Tibial nerve (tissue), 4 donors: Measurements from ENCODE around the gene LRRC26. TPM values are rescaled to one million over a fixed set of nuclear protein-coding genes. Genes with fewer than 3 reads are reported as not detected.

Experiments
- DNase-seq, 2 donors: peaks; one replicate each; pipeline ENCODE4 v3.0.0-alpha.2; 2019; ENCODE audit warnings: low spot score in 2 of 2
- H3K27ac ChIP-seq, 4 donors: fragments of 200-600 bp; sonication (generic) in 3 of 4; one replicate each; pipeline ENCODE4 v1.5.1; 2017 to 2019; ENCODE audit warnings: mild to moderate bottlenecking in 1 of 4
- H3K27me3 ChIP-seq, 2 donors: fragments of 200-600 bp; sonication (generic) in 1 of 2; one replicate each; pipeline versions ENCODE4 v1.5.1 to v1.6.0; 2017 to 2019
- H3K36me3 ChIP-seq, 3 donors: fragments of 200-600 bp; sonication (generic); one replicate each; pipeline ENCODE4 v1.5.1; 2018 to 2019
- H3K4me1 ChIP-seq, 4 donors: fragments of 200-600 bp; sonication (generic) in 3 of 4; one replicate each; pipeline ENCODE4 v1.5.1; 2017 to 2019
- H3K4me3 ChIP-seq, 4 donors: fragments of 200-600 bp; sonication (generic) in 3 of 4; one replicate each; pipeline ENCODE4 v1.5.1; 2017 to 2019; ENCODE audit warnings: mild to moderate bottlenecking in 1 of 4, moderate library complexity in 1 of 4
- H3K9me3 ChIP-seq, 4 donors: fragments of 200-600 bp; sonication (generic) in 3 of 4; one replicate each; pipeline ENCODE4 v1.5.1; 2017 to 2019
- EP300 ChIP-seq, 2 donors: sonication (generic); formaldehyde crosslinking; IDR thresholded peaks; one replicate each; pipeline ENCODE4 v1.6.1; 2017; ENCODE audit warnings: antibody characterized with exemption in 2 of 2, mild to moderate bottlenecking in 1 of 2
- POLR2A ChIP-seq, 2 donors: fragments of 450-650 bp; IDR thresholded peaks; one replicate each; pipeline ENCODE4 v1.6.1; 2017; ENCODE audit warnings: antibody characterized with exemption in 2 of 2, mild to moderate bottlenecking in 2 of 2, moderate library complexity in 2 of 2
- WGBS, 2 donors: methylation state at CpG; one replicate each; pipeline ENCODE4 v1.1.5; 2018; 5-methylcytosine and 5-hydroxymethylcytosine counted together
- total RNA-seq, 4 donors: library from RNA; depleted of rRNA; stranded (reverse); fragments of >200 nt; gene quantifications; one replicate each; pipeline ENCODE4 v1.1.0, GENCODE V29; 2016
- TF ChIP-seq, protein P1 (sequence below), 5 experiments: fragments of 200-600 bp in 3 of 5; fragments of 450-650 bp in 2 of 5; sonication (generic) in 3 of 5; IDR thresholded peaks; one replicate each; pipeline ENCODE4 v1.5.1; 2016 to 2019; ENCODE audit warnings: antibody characterized with exemption in 5 of 5, mild to moderate bottlenecking in 3 of 5, moderate library complexity in 2 of 5

Gene LRRC26
- total RNA-seq, 4 donors from 2014 or later: not detected

GRCh38 chr9:137161558-137162486 lies 8.0 kb downstream of the LRRC26 start:
- Histone ChIP-seq H3K9me3 (no peaks in the 10 kb centered on the region), H3K27ac (no peak overlapping the region), H3K27me3 (peaks cover 6 to 100% of the 10 kb centered on the region in 2 donors), H3K36me3 (no peaks in the 10 kb centered on the region), H3K4me1 (peaks cover 0 to 36% (median 12%) of the 10 kb centered on the region in 4 donors), H3K4me3 (no peak overlapping the region)
- 3 to 10% methylated on average over 6 to 20 of the region's 71 CpGs for WGBS, 2 donors
- DNase-seq: no peak
- TF ChIP-seq POLR2A (IDR thresholded peaks at IDR 0.05) (no peak), EP300 (IDR thresholded peaks at IDR 0.05) (no peak)
- TF ChIP-seq, protein P1, sequence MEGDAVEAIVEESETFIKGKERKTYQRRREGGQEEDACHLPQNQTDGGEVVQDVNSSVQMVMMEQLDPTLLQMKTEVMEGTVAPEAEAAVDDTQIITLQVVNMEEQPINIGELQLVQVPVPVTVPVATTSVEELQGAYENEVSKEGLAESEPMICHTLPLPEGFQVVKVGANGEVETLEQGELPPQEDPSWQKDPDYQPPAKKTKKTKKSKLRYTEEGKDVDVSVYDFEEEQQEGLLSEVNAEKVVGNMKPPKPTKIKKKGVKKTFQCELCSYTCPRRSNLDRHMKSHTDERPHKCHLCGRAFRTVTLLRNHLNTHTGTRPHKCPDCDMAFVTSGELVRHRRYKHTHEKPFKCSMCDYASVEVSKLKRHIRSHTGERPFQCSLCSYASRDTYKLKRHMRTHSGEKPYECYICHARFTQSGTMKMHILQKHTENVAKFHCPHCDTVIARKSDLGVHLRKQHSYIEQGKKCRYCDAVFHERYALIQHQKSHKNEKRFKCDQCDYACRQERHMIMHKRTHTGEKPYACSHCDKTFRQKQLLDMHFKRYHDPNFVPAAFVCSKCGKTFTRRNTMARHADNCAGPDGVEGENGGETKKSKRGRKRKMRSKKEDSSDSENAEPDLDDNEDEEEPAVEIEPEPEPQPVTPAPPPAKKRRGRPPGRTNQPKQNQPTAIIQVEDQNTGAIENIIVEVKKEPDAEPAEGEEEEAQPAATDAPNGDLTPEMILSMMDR (IDR thresholded peaks at IDR 0.05): no peak

DNA sequence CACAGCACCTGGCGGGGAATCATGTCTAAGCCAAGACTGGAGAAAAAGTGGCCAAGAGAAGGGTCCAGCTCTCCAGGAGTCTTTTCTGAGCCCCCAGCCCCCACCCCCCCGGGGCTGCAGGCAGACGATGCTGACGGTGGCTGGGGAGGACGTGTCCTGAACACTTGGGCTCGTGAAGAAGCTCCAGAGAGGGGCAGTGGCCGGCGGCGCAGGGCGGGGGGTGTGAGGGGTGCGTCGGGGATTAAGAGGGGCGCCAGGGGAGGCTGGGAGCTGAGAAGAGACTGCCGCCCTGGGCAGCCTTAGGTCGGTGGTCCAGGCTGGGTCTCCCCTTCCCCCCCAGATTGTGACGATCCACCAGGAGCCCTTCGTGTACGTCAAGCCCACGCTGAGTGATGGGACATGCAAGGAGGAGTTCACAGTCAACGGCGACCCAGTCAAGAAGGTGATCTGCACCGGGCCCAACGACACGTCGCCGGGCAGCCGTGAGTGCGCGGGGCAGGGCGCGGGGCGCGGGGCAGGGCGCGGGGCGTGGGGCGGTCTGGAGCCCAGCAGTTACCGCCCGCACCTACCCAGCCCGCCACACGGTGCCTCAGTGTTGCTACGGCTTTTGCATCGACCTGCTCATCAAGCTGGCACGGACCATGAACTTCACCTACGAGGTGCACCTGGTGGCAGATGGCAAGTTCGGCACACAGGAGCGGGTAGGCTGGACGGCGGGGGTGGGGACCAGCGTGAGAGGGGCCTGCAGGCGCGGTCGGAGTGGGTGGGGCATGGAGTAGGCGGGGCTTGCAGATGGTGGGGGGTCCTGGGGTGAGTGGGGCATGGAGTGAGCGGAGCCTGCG lies 8.9 kb downstream of the LRRC26 start:
- Histone ChIP-seq H3K36me3 (no peaks in the 10 kb centered on the region), H3K27ac (no peak overlapping the region), H3K9me3 (no peaks in the 10 kb centered on the region), H3K4me1 (peaks cover 0 to 42% (median 14%) of the 10 kb centered on the region in 4 donors), H3K4me3 (no peak overlapping the region), H3K27me3 (peaks cover 2 to 100% of the 10 kb centered on the region in 2 donors)
- 31 to 34% methylated on average over 30 to 44 of the region's 56 CpGs for WGBS, 2 donors
- DNase-seq: no peak
- TF ChIP-seq POLR2A (IDR thresholded peaks at IDR 0.05) (no peak), EP300 (IDR thresholded peaks at IDR 0.05) (no peak)
- TF ChIP-seq, protein P1 (IDR thresholded peaks at IDR 0.05): no peak

DNA sequence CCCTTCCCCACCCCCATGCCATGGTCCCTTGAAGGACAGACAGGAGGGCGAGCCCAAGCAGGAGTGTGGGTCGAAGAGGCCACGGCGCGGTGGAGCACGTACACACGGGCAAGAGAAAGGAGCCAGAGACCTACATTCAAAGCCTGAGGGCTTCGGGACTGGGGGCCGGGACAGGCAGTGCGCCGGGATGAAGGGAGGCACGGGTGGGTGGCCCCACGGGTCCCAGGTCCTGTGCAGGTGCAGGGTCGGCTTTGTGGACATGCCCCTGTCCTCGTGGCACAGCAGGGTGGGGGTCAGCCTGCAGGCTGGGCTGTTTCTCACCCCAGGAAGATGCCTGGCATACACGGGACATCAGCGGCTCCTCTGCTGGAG lies 9.8 kb downstream of the LRRC26 start:
- H3K36me3 ChIP-seq: no peaks in the 10 kb centered on the region
- H3K4me1 ChIP-seq: peaks cover 0 to 42% (median 14%) of the 10 kb centered on the region in 4 donors
- H3K4me3 ChIP-seq: no peak overlapping the region
- H3K27me3 ChIP-seq: peaks cover 2 to 100% of the 10 kb centered on the region in 2 donors
- TF ChIP-seq, protein P1 (IDR thresholded peaks at IDR 0.05): no peak
- TF ChIP-seq POLR2A (IDR thresholded peaks at IDR 0.05) (no peak), EP300 (IDR thresholded peaks at IDR 0.05) (no peak)
- DNase-seq: no peak
- H3K9me3 ChIP-seq: no peaks in the 10 kb centered on the region
- H3K27ac ChIP-seq: no peak overlapping the region
- WGBS, 2 donors: 61 to 69% methylated on average over 12 to 15 of the region's 17 CpGs

DNA sequence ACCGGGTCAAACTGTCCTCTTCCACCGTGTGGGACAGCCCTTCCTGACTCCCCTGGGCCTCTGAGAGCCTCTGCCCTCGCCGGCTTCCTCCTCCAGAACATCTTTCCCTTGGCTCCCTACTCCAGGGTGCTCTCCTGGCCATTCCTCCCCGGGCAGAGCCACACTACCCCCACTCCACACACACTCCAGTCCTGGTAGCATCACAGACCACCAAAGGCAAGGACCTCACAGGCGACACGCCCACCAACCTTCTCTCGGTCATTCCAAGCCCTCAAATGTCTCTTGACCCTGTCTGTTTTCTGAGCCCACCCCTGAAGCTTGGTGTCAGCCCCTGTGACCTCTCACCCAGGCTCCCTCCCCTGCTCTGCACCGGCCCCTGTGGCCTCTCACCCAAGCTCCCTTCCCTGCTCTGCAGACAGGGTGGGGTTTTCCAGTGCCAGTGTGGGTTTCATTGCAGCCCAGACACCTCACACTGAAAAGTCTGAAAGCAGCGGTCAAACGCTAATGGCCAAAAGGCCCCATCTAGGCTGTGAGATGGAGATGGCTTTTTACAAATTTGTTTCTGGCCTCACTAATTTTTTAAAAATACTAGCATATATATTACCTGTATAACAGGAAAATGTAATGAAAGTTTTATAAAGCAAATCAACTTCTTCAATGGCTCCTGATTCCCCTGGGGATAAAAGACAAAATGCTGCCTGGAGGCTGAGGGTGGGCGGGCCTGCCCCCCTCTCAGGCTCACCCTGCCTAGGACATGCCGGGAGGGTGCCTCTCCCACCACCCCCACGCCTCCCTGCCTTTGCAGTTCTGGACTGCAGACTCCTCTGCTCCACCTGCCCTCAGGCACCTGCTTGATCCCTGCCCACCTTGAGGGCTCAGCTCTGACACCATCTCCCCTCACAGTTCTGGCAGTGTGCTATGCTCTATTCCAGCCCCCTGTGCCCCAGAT lies 10.5 kb downstream of the LRRC26 start:
- Histone ChIP-seq H3K27ac (no peak overlapping the region), H3K36me3 (no peaks in the 10 kb centered on the region), H3K27me3 (peaks cover 2 to 100% of the 10 kb centered on the region in 2 donors), H3K4me3 (no peak overlapping the region), H3K9me3 (no peaks in the 10 kb centered on the region), H3K4me1 (peaks cover 0 to 42% (median 14%) of the 10 kb centered on the region in 4 donors)
- 35% methylated on average over 14 of the region's 14 CpGs for WGBS, 2 donors
- DNase-seq: no peak
- TF ChIP-seq POLR2A (IDR thresholded peaks at IDR 0.05): no peak
- TF ChIP-seq, protein P1 (IDR thresholded peaks at IDR 0.05): no peak
- TF ChIP-seq EP300 (IDR thresholded peaks at IDR 0.05): no peak
